Vagina (tissue), 2 donors: ENCODE data around the gene GLMN.

Source experiments
- CTCF ChIP-seq, 3 experiments: fragments of 450-650 bp in 2 of 3; fragments of 200-600 bp in 1 of 3; sonication (generic) in 1 of 3; IDR thresholded peaks; one replicate each; pipeline ENCODE4 v1.5.1; 2017 to 2019; ENCODE audit warnings: antibody characterized with exemption in 3 of 3, mild to moderate bottlenecking in 2 of 3, moderate library complexity in 2 of 3
- POLR2A ChIP-seq, 2 donors: fragments of 450-650 bp; IDR thresholded peaks; one replicate each; pipeline ENCODE4 v1.6.1; 2017; ENCODE audit warnings: antibody characterized with exemption in 2 of 2, mild to moderate bottlenecking in 2 of 2, moderate library complexity in 2 of 2
- POLR2AphosphoS5 ChIP-seq, 2 donors: sonication (generic); formaldehyde crosslinking; IDR thresholded peaks; one replicate each; pipeline ENCODE4 v1.9.0; 2017; ENCODE audit warnings: antibody characterized with exemption in 2 of 2, mild to moderate bottlenecking in 2 of 2, low read depth in 1 of 2; ENCODE audit not compliant: insufficient read depth in 1 of 2

DNA sequence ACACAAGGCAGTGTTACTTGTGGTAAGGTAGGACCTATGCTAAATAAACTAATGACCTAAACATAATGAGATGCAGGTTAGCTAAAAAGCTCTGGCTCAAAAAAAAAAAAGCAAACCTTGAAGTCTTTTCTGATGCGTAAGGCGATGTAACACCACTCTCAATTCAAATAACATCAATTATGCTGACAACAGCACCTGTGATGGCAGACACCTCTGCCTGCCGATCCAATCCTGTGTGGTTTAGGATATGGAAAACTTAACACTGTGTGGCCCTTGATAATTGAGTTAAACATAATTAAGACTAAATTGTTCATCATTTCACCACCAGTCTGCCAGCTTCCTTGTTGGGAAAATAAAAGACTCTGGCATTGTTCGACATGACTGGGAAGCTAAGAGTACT lies 9.2 kb upstream of the GLMN start:
- TF ChIP-seq CTCF (IDR thresholded peaks at IDR 0.05) (no peak), POLR2AphosphoS5 (IDR thresholded peaks at IDR 0.05; ENCODE audit: insufficient read depth in 1 of 2, low read depth in 1 of 2) (no peak), POLR2A (IDR thresholded peaks at IDR 0.05) (no peak)
